ENCODE data around the gene DNAL4. TPM values are rescaled to one million over a fixed set of nuclear protein-coding genes. Genes with fewer than 3 reads are reported as not detected.

DNAL4 gene
- total RNA-seq, 1 donor: 3.0 TPM

DNA sequence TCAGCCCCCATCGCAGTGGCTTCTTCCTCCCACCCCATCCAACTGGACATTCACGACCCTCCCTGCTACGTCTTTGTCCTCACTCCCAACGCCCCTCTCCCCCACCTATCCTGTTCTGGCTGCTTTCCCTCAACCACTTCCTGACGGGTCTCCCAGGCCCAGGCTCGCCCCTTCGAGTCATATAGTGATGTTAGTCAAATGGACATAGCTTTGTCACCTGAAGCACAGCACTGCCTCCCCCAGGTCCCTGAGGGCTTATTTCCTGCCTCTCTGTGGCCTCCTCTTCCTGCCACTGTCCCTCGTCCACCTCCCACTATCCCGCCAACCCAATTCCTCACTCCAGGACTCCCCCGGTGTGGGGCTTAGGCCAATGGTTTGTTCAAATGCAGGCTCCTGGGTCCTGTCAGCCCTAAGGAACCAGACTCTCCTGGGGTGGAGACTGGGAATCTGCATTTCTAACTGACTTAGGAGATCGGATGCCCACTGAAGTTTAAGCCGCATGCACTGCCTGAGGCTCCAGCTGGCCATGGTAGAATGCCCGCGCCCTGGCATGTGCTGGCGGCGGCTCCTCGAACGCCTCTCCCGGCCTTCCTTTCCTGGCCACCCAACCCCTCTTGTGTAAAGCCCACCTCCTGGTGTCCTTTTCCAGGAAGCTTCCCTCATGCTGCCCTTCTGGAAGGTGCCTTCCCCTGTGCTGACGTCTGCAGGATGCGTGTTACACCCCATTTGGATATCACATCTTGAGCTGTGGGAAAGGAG, 56.5 kb downstream of the DNAL4 start:
- no peaks in the 10 kb centered on the region for H3K27me3 ChIP-seq (ENCODE audit: insufficient read depth, low read length)
- H3K4me3 ChIP-seq (ENCODE audit: low read length): no peak overlapping the region
- peaks cover 33% of the 10 kb centered on the region for H3K4me1 ChIP-seq (ENCODE audit: insufficient read depth, low read length)
- no peaks in the 10 kb centered on the region for H3K9me3 ChIP-seq (ENCODE audit: low read depth, low read length)

DNA sequence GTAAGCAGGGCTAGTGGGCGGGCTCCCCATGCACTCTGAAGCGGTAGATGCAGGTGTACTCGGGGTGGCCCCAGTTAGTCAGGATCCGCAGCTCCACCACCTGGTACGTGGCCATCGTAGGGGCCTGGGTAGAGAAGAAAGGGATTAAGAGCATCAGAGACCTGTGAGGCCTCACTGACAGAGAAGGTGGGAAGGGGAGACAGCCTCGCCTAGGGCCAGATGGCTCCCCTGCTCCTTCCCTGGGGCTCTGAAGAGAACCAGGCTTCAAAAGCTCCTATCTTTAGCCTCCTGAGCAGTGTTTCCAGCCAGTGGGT, 57.7 kb downstream of the DNAL4 start:
- no peaks in the 10 kb centered on the region for H3K27me3 ChIP-seq (ENCODE audit: insufficient read depth, low read length)
- H3K9me3 ChIP-seq (ENCODE audit: low read depth, low read length): no peaks in the 10 kb centered on the region
- peaks cover 33% of the 10 kb centered on the region for H3K4me1 ChIP-seq (ENCODE audit: insufficient read depth, low read length)
- H3K4me3 ChIP-seq (ENCODE audit: low read length): no peak overlapping the region

DNA sequence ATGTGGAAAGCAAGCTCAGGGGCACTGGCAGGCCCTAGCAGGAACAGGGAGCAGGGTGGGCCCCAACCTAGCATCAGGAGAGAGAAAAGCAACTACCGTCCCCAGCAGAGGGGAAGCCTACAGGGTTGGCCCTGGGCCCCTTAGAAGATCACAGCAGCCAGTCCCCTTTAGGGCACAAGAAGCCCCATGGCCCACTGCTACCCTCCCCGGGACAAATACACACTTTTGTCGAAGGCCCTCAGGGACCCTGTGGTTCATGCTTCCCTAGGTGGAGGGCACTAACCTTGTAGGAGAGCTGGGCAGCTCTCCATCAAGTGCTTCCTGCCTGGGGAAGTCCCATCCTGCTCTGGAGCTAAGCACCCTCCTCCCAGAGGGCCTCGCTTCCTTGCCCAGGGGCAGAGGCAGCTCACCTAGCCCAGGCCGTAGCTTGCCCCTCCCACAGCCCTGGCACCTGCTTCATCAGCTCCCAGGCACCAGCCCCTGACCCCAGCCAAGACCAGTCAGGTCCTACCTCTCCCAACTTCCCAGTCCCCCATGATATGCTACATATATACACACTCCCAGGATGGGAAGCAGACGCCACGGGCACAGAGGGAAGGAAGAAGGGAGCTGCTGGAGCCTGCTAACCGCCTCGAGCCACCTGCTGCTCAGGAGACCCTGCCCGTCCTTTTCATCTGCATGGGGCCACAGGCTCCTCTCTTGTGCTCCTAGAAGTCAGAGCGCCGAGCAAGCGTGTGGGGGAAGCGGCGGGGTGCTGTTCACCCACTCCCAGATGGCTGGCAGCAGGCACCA, 58.3 kb downstream of the DNAL4 start:
- H3K4me1 ChIP-seq (ENCODE audit: insufficient read depth, low read length): peaks cover 33% of the 10 kb centered on the region

DNA sequence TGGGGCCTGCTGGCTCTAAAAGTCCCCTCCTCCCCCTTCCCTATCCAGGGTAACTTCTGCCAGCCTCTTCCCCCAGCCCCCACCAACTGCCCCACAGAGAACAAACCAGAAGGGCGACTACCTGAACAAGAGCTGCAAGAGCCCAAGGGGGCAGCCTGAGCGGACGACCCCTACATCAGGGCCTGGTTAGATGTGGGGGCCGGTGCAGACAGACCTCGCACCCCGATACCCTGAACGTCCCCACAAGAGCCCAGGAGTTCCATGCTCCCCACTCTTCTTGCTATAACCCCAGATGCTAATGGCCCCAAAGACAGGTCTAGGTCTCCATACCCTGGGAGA, 58.8 kb downstream of the DNAL4 start:
- no peaks in the 10 kb centered on the region for H3K27me3 ChIP-seq (ENCODE audit: insufficient read depth, low read length)
- H3K4me3 ChIP-seq (ENCODE audit: low read length): no peak overlapping the region
- H3K4me1 ChIP-seq (ENCODE audit: insufficient read depth, low read length): peaks cover 33% of the 10 kb centered on the region
- no peaks in the 10 kb centered on the region for H3K9me3 ChIP-seq (ENCODE audit: low read depth, low read length)

More for the DNA sequence above, 58.3 kb downstream of the DNAL4 start:
- Histone ChIP-seq H3K27me3 (ENCODE audit: insufficient read depth, low read length) (no peaks in the 10 kb centered on the region), H3K4me3 (ENCODE audit: low read length) (no peak overlapping the region), H3K9me3 (ENCODE audit: low read depth, low read length) (no peaks in the 10 kb centered on the region)

DNA sequence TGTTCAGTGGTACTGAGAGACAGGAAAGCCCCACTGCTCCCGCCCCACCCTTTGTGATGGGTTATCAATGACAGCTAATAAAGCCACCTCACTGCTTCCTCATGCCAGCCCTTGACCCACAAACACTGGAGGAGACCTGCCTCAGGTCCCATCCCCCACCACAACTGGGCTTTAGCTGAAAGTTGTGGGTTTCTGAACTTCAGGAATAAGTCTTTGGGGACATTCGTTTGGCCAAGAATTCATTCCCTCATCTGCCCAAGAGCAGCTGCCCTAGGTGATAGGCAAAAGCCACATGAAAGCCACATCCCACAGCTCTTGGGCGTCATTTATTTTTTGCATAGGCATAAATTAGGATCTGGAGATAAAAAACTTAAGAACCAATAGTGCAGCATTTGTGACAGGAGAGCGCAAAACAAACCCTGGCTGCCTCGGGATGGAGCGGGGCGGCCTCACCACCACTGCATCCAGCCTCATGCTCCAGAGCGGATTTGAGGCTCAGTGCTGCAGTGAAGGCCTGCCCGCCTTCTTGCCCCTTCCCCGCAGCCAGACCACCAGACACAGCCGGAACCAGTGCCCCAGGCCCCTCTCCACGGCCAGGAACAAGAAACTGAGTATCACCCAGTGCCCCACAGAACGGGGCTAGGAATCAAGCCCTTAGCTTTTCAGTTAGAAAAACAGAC, 59.4 kb downstream of the DNAL4 start:
- no peaks in the 10 kb centered on the region for H3K27me3 ChIP-seq (ENCODE audit: insufficient read depth, low read length)
- no peaks in the 10 kb centered on the region for H3K9me3 ChIP-seq (ENCODE audit: low read depth, low read length)
- peaks cover 30% of the 10 kb centered on the region for H3K4me1 ChIP-seq (ENCODE audit: insufficient read depth, low read length)
- H3K4me3 ChIP-seq (ENCODE audit: low read length): no peak overlapping the region

DNA sequence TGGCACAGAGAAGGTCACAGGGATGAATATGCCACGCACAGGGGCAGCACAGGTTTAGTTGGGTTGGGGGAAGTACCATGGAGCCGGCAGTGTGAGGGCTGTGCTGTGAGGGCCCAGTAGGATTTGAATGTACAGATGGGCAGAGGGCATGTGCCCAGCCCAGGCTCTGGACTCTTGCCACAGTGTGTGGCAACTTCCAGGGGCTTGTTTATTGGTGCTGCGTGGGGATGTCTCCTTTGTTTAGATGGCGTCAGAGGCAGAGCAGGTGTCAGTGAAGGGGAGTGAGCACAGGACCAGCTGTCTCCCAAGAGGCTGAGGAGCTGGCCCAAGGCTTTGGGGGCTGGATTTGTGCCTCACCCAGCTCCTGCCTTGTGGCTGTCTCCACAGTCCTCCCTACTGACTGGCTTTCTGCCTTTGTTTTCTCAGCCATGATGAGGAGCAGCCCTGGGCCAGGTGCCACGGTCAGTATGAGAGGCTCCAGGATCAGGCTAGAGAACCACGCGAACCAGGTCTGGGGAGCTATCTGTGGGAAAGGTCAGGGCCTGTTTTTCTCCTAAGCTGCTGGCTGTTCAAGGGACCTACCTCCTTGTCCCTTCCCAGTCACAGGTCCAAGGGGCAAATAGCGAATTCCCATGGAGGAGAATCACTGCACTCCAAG, 60.1 kb downstream of the DNAL4 start:
- Histone ChIP-seq H3K9me3 (ENCODE audit: low read depth, low read length) (no peaks in the 10 kb centered on the region), H3K4me1 (ENCODE audit: insufficient read depth, low read length) (peaks cover 27% of the 10 kb centered on the region), H3K4me3 (ENCODE audit: low read length) (no peak overlapping the region)

DNA sequence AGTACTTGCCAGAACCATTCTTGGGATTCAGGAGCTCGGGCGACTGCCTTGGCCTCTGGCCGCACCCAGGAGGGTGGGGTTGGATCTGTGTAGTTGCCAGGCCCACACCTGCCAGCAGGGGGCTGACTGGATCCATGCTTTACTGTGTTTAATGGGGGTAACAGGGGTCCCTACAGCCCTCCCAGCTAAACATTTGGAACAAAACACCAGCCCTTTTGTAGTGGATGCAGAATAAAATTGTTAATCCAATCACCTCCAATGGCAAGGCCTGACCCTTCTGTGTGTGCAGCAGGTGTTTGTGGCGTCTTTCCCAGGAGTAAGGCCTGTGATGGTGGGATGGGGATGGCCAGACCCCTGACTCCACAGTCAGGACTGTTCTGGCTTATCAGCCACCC, 60.6 kb downstream of the DNAL4 start:
- Histone ChIP-seq H3K9me3 (ENCODE audit: low read depth, low read length) (no peaks in the 10 kb centered on the region), H3K4me1 (ENCODE audit: insufficient read depth, low read length) (peaks cover 23% of the 10 kb centered on the region), H3K27me3 (ENCODE audit: insufficient read depth, low read length) (no peaks in the 10 kb centered on the region), H3K4me3 (ENCODE audit: low read length) (no peak overlapping the region)

More for the DNA sequence above, 60.1 kb downstream of the DNAL4 start:
- H3K27me3 ChIP-seq (ENCODE audit: insufficient read depth, low read length): no peaks in the 10 kb centered on the region

DNA sequence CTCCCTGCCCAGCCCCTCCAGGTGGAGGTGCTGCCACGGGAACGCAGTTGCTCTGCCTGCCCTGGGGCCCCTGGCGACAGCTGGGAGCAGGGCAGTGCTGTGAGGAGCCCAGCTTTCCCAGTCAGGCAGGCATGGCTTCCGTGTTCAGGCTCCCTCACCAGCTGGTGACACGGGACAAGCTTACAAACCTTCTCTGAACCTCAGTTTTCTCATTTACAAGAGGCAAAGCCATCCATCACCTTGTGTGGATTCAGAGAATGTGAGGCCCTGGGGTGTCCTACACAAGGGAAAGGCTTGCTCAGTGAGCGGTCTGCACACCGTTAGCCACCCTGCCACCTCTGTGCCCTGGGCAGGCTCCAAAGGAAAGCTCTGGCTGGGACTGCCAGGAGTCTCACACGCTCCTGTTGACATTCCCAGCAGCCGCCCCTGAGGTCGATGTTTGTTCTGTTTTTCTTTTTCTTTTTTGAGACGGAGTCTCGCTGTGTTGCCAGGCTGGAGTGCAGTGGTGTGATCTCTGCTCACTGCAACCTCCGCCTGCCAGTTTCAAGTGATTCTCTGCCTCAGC, 61.6 kb downstream of the DNAL4 start:
- Histone ChIP-seq H3K27me3 (ENCODE audit: insufficient read depth, low read length) (no peaks in the 10 kb centered on the region), H3K9me3 (ENCODE audit: low read depth, low read length) (no peaks in the 10 kb centered on the region), H3K4me3 (ENCODE audit: low read length) (no peak overlapping the region), H3K4me1 (ENCODE audit: insufficient read depth, low read length) (peaks cover 17% of the 10 kb centered on the region)

DNA sequence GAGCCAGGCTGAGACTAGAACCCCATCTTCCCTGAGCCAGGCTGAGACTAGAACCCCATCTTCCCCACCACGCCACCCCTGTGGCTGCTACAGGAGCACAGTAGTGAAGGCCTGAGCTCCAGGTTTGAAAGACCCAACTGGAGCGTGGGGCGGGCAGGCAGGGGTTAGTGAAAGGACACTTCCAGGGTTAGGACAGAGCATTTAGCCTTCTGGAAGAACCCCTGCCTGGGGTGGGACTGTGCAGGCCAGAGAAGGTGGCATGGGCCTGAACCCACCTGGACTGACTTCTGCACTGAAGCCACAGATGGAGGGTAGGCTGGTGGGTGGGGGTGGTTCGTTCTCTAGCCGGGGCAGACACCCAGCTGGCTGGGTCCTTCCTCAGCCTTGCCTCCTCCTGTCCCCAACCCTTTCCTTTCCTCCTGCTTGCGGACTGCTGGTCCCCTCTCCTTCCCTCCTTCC, 62.2 kb downstream of the DNAL4 start:
- Histone ChIP-seq H3K4me3 (ENCODE audit: low read length) (no peak overlapping the region), H3K27me3 (ENCODE audit: insufficient read depth, low read length) (no peaks in the 10 kb centered on the region), H3K4me1 (ENCODE audit: insufficient read depth, low read length) (peaks cover 17% of the 10 kb centered on the region), H3K9me3 (ENCODE audit: low read depth, low read length) (no peaks in the 10 kb centered on the region)

DNA sequence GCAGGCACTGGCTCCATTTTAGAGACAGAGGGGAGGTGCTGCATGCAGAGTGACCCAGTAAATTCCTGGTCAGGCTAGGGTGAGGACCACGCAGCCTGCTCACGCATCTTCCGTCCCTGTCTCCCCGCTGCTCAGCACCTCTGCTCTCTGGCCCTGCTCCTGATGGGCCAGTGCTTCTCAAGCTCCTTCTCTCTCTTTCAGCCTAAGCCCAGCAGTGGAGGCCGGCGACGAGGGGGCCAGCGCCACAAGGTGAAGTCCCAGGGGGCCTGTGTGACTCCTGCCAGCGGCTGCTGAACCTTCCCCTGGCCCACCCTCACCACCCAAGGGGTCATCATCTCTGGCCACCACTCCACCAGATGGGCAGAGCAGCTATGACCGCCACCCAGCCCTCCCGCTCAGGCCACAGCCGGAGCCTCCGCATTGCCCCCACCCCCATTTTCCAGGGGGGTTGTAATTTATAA, 63.5 kb downstream of the DNAL4 start:
- H3K9me3 ChIP-seq (ENCODE audit: low read depth, low read length): no peaks in the 10 kb centered on the region
- no peak overlapping the region for H3K4me3 ChIP-seq (ENCODE audit: low read length)
- H3K27me3 ChIP-seq (ENCODE audit: insufficient read depth, low read length): no peaks in the 10 kb centered on the region
- H3K4me1 ChIP-seq (ENCODE audit: insufficient read depth, low read length): peaks cover 17% of the 10 kb centered on the region

DNA sequence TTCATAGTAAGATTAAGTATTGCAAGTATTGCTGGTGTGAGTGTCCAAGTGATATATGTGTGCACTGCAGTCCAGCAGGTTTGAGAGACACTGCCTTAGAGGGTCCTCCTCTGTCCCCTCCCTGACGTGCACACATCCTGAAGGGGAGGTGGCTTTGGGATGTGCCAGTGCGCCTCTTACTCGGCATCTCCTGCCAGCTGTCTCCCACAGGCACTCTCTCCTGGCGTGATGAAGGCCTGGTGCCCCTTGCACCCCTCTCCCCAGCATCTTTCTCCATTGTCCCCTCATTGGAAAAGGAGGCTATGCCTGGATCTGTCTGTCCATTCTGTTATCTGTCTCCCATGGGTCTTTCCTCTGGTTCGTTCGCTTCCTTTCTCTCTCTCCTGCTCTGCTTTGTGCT, 64.0 kb downstream of the DNAL4 start:
- Histone ChIP-seq H3K9me3 (ENCODE audit: low read depth, low read length) (no peaks in the 10 kb centered on the region), H3K27me3 (ENCODE audit: insufficient read depth, low read length) (no peaks in the 10 kb centered on the region), H3K4me3 (ENCODE audit: low read length) (no peak overlapping the region), H3K4me1 (ENCODE audit: insufficient read depth, low read length) (peaks cover 16% of the 10 kb centered on the region)

DNA sequence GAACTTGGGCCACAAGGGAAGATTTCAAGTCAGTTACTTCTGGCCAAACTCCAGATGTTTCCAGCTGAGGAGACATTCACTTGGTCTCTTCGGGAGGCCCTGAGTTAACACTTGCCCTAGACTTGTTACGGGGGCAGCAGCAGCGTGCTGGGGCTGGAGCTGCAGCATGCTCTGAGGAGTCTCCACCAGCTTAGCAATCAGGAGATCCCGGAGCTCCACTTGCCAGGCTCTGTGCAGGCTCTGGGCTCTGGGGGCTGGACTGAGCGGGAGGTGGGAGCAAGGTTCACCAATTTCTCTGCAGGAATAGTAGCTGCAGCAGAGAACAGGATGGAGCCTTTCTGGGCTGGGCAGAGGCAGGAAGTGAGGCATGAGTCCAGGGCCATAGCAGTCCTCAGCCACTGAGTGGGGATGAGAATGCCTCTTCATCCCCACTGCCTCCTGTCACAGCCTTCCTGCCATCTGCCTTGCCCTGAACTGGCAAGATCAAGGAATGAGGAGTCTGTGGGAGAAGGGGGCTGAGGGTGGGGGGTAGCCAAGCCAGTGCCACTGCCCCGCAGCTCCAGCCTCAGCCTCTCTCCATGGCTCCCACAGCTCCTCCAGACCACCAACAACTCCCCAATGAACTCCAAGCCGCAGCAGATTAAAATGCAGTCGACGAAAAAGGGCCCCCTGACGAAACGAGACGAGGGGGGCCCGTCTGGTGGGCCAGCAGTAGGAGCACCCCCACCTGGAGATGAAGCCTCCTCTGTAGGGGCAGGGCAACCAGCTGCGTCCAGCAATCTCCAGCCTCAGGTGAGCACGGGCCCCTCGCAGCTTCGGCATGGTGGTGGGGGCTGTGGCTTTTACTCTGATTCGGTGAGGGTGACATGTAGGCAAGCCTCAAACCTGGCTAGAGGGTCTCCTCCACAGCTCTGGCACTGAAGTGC, 64.8 kb downstream of the DNAL4 start:
- no peak overlapping the region for H3K4me3 ChIP-seq (ENCODE audit: low read length)
- H3K4me1 ChIP-seq (ENCODE audit: insufficient read depth, low read length): peaks cover 10% of the 10 kb centered on the region
- H3K9me3 ChIP-seq (ENCODE audit: low read depth, low read length): no peaks in the 10 kb centered on the region
- no peaks in the 10 kb centered on the region for H3K27me3 ChIP-seq (ENCODE audit: insufficient read depth, low read length)

Data from mononuclear cell (primary cell).